DOHH2 (cell line): ENCODE data around the gene CLK2.

Source experiments
- H3F3A ChIP-seq: fragments of 200-600 bp; sonication (generic), shearing (Covaris generic); 2 replicates; pipeline ENCODE4 v1.6.0; 2016; ENCODE audit warnings: antibody characterized with exemption, mild to moderate bottlenecking; ENCODE audit not compliant: control insufficient read depth, insufficient read depth
- H3K27ac ChIP-seq: fragments of 200-600 bp; sonication (generic); 2 replicates; pipeline ENCODE4 v1.5.1; 2014; ENCODE audit warnings: low read depth, mild to moderate bottlenecking, low read length, moderate library complexity
- H3K27me3 ChIP-seq: fragments of 200-600 bp; sonication (generic); 2 replicates; pipeline ENCODE4 v1.6.1; 2014; ENCODE audit warnings: mild to moderate bottlenecking, low read length, mixed read lengths; ENCODE audit not compliant: control insufficient read depth
- H3K36me3 ChIP-seq: fragments of 200-600 bp; sonication (generic); 2 replicates; pipeline ENCODE4 v1.6.1; 2014; ENCODE audit warnings: mild to moderate bottlenecking, low read length, moderate library complexity, mixed read lengths; ENCODE audit not compliant: control insufficient read depth
- H3K4me1 ChIP-seq: fragments of 200-600 bp; sonication (generic); 2 replicates; pipeline ENCODE4 v1.6.1; 2014; ENCODE audit warnings: mild to moderate bottlenecking, low read length, mixed read lengths; ENCODE audit not compliant: control insufficient read depth
- H3K4me2 ChIP-seq: fragments of 200-600 bp; sonication (generic); 2 replicates; pipeline ENCODE4 v1.6.0; 2014; ENCODE audit warnings: mild to moderate bottlenecking, low read length, moderate library complexity
- H3K4me3 ChIP-seq: fragments of 200-600 bp; sonication (generic); 2 replicates; pipeline ENCODE4 v1.5.1; 2014; ENCODE audit warnings: mild to moderate bottlenecking, low read length, mixed read lengths
- H3K79me2 ChIP-seq: fragments of 200-600 bp; sonication (generic); 2 replicates; pipeline ENCODE4 v1.6.1; 2014; ENCODE audit warnings: mild to moderate bottlenecking, low read length, mixed read lengths; ENCODE audit not compliant: control insufficient read depth
- H3K9me2 ChIP-seq: fragments of 200-600 bp; sonication (generic); replicated peaks from 2 replicates; pipeline ENCODE4 v1.6.1; 2014; ENCODE audit warnings: mild to moderate bottlenecking, low read length, mixed read lengths; ENCODE audit not compliant: control insufficient read depth
- H3K9me3 ChIP-seq: fragments of 200-600 bp; sonication (generic); 2 replicates; pipeline ENCODE4 v1.6.1; 2014; ENCODE audit warnings: antibody characterized with exemption, low read length, mixed read lengths; ENCODE audit not compliant: control insufficient read depth, insufficient read depth
- H4K20me1 ChIP-seq: fragments of 200-600 bp; sonication (generic); 2 replicates; pipeline ENCODE4 v1.6.0; 2014; ENCODE audit warnings: low read depth, mild to moderate bottlenecking, antibody characterized with exemption, low read length, moderate library complexity; ENCODE audit not compliant: control insufficient read depth, insufficient read depth
- CTCF ChIP-seq: fragments of 200-600 bp; sonication (generic); IDR thresholded peaks from one replicate; pipeline ENCODE4 v1.5.1; 2014; ENCODE audit warnings: antibody characterized with exemption, mild to moderate bottlenecking, low read depth, low read length; ENCODE audit not compliant: poor library complexity, severe bottlenecking
- EZH2phosphoT487 ChIP-seq: fragments of 200-600 bp; sonication (generic); IDR thresholded peaks from 2 replicates; pipeline ENCODE4 v1.6.1; 2017; ENCODE audit warnings: borderline replicate concordance, mild to moderate bottlenecking, antibody characterized with exemption, low read length, moderate library complexity, mixed read lengths

The CLK2 gene

GRCh38 chr1:155273343-155274245 is at the start of gene CLK2:
Gene CLK2 (minus strand): TSS chr1:155273504. CDS start chr1:155270977, 2,527 bp downstream.
- no peaks in the 10 kb centered on the region for H3K9me2 ChIP-seq
- H3K4me2 ChIP-seq, result peak within 1 kb of the TSS; percentile 93
- peaks cover 5% of the 10 kb centered on the region; the same call in 1 of the 2 replicates for H4K20me1 ChIP-seq
- peak within 1 kb of the TSS; percentile 59 for H3K27ac ChIP-seq
- H3K27me3 ChIP-seq, result no peaks in the 10 kb centered on the region
- TF ChIP-seq CTCF (no peak), EZH2phosphoT487 (no peak)
- peak within 1 kb of the TSS; percentile 80 for H3K4me3 ChIP-seq
- no peaks in the 10 kb centered on the region for H3K9me3 ChIP-seq
- H3K79me2 ChIP-seq, result peaks cover 52% of the 10 kb centered on the region
- peaks cover 16% of the 10 kb centered on the region for H3F3A ChIP-seq
- H3K36me3 ChIP-seq, result peaks cover 45% of the 10 kb centered on the region
- H3K4me1 ChIP-seq, result peaks cover 38% of the 10 kb centered on the region

- Histone ChIP-seq H3F3A (peaks cover 30% of the 10 kb centered on the region), H3K9me3 (no peaks in the 10 kb centered on the region), H3K4me1 (peaks cover 48% of the 10 kb centered on the region), H4K20me1 (0 out of 2 replicates have a peak, but pooled peaks cover 4% of the 10 kb centered on the region), H3K27ac (no peak overlapping the region), H3K4me2 (peak overlapping the region; percentile 100), H3K36me3 (peaks cover 43% of the 10 kb centered on the region), H3K79me2 (peaks cover 10% of the 10 kb centered on the region), H3K9me2 (no peaks in the 10 kb centered on the region), H3K4me3 (peak overlapping the region; percentile 99), H3K27me3 (no peaks in the 10 kb centered on the region)
- TF ChIP-seq CTCF (no peak), EZH2phosphoT487 (no peak)
These were observed 49.3 kb upstream of the CLK2 start for GRCh38 chr1:155322571-155322952.

- no peaks in the 10 kb centered on the region for H3K9me2 ChIP-seq
- H3F3A ChIP-seq, result peaks cover 32% of the 10 kb centered on the region
- H3K4me2 ChIP-seq, result peak overlapping the region; percentile 100
- TF ChIP-seq EZH2phosphoT487 (no peak), CTCF (no peak)
- H3K79me2 ChIP-seq, result peaks cover 10% of the 10 kb centered on the region
- no peaks in the 10 kb centered on the region for H3K27me3 ChIP-seq
- H3K9me3 ChIP-seq, result no peaks in the 10 kb centered on the region
- H3K27ac ChIP-seq, result no peak overlapping the region
- H3K4me1 ChIP-seq, result peaks cover 48% of the 10 kb centered on the region
- H3K4me3 ChIP-seq, result peak overlapping the region; percentile 99
- 0 out of 2 replicates have a peak, but pooled peaks cover 4% of the 10 kb centered on the region for H4K20me1 ChIP-seq
- peaks cover 46% of the 10 kb centered on the region for H3K36me3 ChIP-seq
These were observed 48.6 kb upstream of the CLK2 start for GRCh38 chr1:155321639-155322503.
